Stimulated activated CD8-positive, alpha-beta memory T cell treated with anti-CD3 and anti-CD28 coated beads, Interleukin-12 subunit alpha, Interleukin-12 subunit beta, amount 100 ng/mL, for 4 hours (primary cell): Measurements from ENCODE around the gene CFAP46.

Experiments used
- DNase-seq: peaks from one replicate; pipeline ENCODE4 v3.0.0-alpha.2; 2020; ENCODE audit warnings: low read depth

Gene CFAP46

GRCh38 chr10:132770061-132771021 is 172.0 kb downstream of the CFAP46 start:
- DNase-seq: no peak

- no peak for DNase-seq
Observed at GRCh38 chr10:132768346-132769248, 173.8 kb downstream of the CFAP46 start.

GRCh38 chr10:132766291-132766690 is 176.1 kb downstream of the CFAP46 start:
- no peak for DNase-seq

GRCh38 chr10:132765435-132765834 is 176.9 kb downstream of the CFAP46 start:
- no peak for DNase-seq

- DNase-seq: no peak
Observed at GRCh38 chr10:132764108-132764507, 178.3 kb downstream of the CFAP46 start.

- DNase-seq: no peak
Observed at GRCh38 chr10:132763545-132763944, 178.8 kb downstream of the CFAP46 start.

GRCh38 chr10:132762267-132762666 is 180.1 kb downstream of the CFAP46 start:
- no peak for DNase-seq

- no peak for DNase-seq
Observed at GRCh38 chr10:132761395-132762060, 180.8 kb downstream of the CFAP46 start.

- no peak for DNase-seq
Observed at GRCh38 chr10:132758865-132759264, 183.5 kb downstream of the CFAP46 start.
